LNCaP clone FGC (cell line): ENCODE results near the gene TENT4A.

Experiments
- DNase-seq: peaks from one replicate; pipeline ENCODE4 v3.0.0-alpha.2; 2011; ENCODE audit warnings: low read depth
- H3K4me3 ChIP-seq: 2 replicates; pipeline ENCODE4 v1.5.1; 2011; ENCODE audit warnings: mild to moderate bottlenecking, low read depth, low read length, control low read depth
- TF ChIP-seq, protein P1 (sequence below): IDR thresholded peaks from 2 replicates; pipeline ENCODE4 v1.5.1; 2012; ENCODE audit warnings: mild to moderate bottlenecking; ENCODE audit not compliant: control insufficient read depth, insufficient read depth; ENCODE audit errors: extremely low read depth

Gene TENT4A

DNA sequence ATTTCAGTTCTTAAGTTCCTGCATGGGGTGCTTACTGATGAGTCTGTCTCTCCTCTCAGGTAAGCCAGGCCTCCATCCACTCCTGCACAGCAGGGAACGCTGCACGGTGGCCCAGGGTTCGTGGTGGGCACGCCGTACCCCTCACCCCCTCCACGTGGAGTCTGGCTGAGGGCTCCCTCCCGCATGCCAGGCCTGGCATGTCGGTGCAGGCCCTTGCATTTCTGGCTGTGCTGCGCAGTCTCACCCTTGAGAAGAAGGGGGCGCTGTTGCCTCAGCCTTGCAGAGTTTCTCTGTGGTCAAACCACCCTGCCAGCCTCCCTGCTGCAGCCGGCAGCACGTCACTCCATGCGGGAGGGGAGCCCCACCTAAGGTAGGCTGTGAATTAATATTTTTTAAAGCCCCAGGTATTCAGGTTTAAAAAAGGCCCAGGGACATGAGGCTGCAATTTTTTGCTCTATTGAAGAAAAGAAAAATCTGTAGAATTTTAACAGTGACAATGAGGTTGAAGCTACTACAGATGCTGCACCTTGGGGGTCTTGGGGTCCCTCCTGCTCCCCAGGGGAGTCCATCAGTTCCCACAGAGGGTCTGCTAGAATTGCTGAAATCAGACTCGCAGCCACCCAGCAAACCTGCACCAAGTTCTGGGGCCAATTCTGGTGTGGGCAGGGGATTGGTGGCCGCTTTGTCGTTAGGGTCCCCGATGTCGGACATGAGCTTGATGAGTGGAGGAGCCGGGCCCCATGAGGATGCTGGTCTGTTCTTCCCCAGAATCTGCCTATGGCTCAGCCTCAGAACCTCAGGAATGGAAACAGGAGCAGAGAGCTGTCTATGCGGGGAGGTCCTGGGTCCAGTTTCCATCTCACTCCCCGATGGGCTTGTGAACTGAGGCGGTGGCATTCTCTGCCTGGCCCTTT lies 52.6 kb downstream of the TENT4A start:
- DNase-seq: peak; percentile 62
- TF ChIP-seq, protein P1, sequence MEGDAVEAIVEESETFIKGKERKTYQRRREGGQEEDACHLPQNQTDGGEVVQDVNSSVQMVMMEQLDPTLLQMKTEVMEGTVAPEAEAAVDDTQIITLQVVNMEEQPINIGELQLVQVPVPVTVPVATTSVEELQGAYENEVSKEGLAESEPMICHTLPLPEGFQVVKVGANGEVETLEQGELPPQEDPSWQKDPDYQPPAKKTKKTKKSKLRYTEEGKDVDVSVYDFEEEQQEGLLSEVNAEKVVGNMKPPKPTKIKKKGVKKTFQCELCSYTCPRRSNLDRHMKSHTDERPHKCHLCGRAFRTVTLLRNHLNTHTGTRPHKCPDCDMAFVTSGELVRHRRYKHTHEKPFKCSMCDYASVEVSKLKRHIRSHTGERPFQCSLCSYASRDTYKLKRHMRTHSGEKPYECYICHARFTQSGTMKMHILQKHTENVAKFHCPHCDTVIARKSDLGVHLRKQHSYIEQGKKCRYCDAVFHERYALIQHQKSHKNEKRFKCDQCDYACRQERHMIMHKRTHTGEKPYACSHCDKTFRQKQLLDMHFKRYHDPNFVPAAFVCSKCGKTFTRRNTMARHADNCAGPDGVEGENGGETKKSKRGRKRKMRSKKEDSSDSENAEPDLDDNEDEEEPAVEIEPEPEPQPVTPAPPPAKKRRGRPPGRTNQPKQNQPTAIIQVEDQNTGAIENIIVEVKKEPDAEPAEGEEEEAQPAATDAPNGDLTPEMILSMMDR: peak; percentile 96
- H3K4me3 ChIP-seq: peak overlapping the region; percentile 22

DNA sequence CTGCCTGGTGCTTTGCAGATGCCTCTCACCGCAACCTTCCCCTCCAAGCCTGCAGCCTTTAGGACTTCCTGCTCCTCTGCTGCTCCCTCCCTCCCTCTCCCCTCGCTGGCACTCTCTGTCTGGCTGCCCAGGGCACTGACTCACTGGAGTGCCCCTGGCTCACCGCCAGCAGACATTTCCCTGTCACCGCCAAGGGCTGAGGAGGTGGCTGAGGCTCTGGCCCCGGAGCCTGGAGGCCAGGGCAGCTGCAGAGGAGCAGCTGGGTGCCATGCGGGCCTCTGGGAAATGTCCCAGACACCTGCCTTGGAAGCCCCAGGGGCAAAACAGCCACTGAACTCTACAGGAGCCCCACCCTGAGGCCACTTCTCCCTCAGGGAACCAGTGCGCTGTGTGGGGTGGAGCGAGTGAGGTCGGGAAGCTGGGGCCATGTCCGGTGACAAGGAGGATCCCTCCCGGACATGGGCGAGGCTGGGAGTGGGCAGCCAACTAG lies 53.4 kb downstream of the TENT4A start:
- DNase-seq: peak; percentile 83
- TF ChIP-seq, protein P1: no peak
- H3K4me3 ChIP-seq: peak overlapping the region; percentile 22; the same call in 1 of the 2 replicates

DNA sequence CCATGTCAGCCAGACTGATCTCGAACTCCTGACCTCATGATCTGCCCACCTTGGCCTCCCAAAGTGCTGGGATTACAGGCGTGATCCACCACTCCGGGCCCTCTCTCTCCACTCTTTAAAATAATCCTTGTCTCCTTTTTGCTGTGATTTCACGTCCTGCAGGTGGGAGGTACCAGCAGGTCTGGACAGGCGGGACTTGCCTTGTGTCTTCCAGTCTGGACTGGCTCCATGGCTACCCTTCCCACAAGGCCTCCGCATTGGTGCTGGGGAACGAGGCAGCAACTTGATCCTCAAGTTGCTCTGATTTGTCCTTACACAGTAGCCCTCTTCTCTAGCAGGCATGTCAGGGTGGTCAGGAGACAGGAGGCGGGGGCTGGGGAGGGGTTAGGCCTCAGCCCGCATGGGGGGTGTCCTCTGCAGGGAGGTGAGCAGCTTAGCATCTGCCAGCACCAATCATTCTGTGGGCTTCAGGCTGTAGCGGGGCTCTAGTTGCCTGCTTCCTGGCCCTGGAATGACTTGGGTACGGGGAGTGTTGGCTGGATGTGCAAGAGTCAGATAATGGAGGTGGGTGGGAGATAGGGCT lies 54.3 kb downstream of the TENT4A start:
- no peak overlapping the region for H3K4me3 ChIP-seq
- DNase-seq: no peak
- TF ChIP-seq, protein P1: no peak

DNA sequence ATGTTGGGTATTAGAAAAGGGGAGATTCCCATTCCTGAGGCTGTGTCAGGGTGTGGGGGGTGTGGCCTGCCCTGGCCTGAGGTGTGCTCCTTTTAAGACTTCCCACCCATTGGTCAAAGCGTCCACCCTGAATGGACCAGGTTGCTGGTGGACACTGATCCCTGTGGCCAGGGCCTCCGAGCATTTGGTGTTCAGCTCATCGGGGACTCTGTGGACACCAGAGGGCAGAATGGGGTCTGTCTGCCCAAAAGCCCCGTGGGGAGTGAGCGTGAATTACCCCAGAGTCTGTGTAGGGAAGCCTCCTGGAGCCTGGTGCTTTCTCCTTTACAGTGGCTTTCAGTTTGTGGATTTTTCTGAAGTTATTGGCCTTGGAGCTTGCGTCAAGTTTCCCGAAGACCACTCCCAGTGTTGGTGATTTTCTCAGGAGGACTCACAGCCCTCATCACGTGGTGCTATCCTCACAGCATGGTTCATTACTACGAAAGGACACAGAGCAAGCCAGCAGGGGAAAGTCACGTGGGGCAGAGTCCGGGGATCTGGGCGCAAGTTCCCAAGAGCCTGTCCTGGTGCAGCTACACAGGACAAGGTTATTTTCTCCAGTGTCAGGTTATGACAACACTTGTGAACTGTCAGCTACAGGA lies 55.5 kb downstream of the TENT4A start:
- no peak overlapping the region for H3K4me3 ChIP-seq
- DNase-seq: no peak
- TF ChIP-seq, protein P1: no peak

DNA sequence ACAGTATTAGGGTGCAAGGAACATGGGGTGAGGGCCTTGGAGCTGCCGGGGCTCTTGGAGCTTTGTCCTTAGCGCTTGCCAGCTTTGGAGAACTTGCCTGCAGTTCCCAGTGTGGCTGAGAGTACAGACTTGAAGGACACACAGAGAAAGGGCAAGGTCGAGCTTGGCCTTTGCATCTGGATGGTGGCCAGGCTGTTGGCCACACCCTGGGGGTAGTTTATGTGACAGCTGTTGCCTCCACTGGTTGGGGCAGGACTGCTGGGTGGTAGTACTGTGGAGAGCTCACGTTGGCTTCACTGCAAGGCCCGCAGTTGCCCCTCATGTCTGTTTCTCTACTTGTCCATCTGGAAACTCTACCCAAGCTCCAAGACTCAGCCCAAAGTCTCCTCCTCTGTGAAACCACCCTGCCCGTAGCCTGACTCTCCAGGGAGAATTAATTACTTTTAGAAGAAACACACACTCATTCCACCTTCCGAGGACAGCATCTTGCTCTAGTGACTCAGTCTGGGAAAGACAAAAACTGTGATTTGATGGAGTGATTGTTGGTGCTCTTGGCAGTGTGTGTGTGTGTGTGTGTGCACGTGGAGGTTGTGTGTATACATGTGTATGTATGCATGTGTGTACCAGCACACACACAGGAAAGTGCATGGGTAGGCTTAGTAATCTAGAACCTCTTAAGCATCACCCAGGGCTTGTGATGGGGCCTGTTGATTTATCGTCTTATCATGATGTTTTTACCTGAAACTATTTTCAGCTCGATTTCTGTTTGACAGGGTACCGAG lies 57.8 kb downstream of the TENT4A start:
- DNase-seq: no peak
- TF ChIP-seq, protein P1: no peak

DNA sequence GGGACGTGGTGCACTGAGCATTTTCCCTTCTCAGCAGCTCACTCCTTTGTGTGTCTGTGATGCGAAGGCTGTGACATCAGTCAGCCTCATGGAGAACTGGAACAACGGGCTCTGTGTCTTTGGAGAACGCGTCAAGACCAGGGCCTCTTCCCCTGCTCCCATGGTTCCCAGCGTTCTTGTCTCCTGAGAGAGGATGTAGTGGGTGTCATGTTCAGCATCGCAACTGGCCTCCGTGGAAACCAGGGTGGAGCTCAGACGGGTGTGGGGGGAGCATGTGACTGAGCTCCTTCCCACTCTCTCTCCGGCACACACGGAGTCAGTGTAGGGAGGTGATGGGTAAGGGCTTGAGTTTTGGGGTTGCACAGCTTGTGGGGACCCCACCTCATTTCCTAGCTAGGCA lies 59.7 kb downstream of the TENT4A start:
- TF ChIP-seq, protein P1: no peak
- no peak overlapping the region for H3K4me3 ChIP-seq
- DNase-seq: no peak

More for the DNA sequence above, 57.8 kb downstream of the TENT4A start:
- no peak overlapping the region for H3K4me3 ChIP-seq
